Stimulated activated naive CD8-positive, alpha-beta T cell treated with anti-CD3 and anti-CD28 coated beads, Interleukin-15, Interleukin-2, amounts not matched to agents 100 ng/mL and 50 ng/mL, for 24 hours (primary cell): ENCODE data around the gene FIGNL2.

Experiments used
- H3K27ac Mint-ChIP-seq: one replicate; pipeline ENCODE4 v1.8.0; 2021; ENCODE audit warnings: mild to moderate bottlenecking, mixed read lengths
- H3K27me3 Mint-ChIP-seq: one replicate; pipeline ENCODE4 v1.8.0; 2021; ENCODE audit warnings: mixed read lengths
- H3K36me3 Mint-ChIP-seq: one replicate; pipeline ENCODE4 v1.8.0; 2021; ENCODE audit warnings: low read depth, mixed read lengths
- H3K4me1 Mint-ChIP-seq: one replicate; pipeline ENCODE4 v1.8.0; 2021; ENCODE audit warnings: low read depth, mixed read lengths
- H3K4me3 Mint-ChIP-seq: one replicate; pipeline ENCODE4 v1.8.0; 2021; ENCODE audit warnings: mild to moderate bottlenecking, mixed read lengths
- H3K9me3 Mint-ChIP-seq: one replicate; pipeline ENCODE4 v1.8.0; 2021; ENCODE audit warnings: mixed read lengths

Gene FIGNL2, protein sequence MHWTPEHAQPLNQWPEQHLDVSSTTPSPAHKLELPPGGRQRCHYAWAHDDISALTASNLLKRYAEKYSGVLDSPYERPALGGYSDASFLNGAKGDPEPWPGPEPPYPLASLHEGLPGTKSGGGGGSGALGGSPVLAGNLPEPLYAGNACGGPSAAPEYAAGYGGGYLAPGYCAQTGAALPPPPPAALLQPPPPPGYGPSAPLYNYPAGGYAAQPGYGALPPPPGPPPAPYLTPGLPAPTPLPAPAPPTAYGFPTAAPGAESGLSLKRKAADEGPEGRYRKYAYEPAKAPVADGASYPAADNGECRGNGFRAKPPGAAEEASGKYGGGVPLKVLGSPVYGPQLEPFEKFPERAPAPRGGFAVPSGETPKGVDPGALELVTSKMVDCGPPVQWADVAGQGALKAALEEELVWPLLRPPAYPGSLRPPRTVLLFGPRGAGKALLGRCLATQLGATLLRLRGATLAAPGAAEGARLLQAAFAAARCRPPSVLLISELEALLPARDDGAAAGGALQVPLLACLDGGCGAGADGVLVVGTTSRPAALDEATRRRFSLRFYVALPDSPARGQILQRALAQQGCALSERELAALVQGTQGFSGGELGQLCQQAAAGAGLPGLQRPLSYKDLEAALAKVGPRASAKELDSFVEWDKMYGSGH

DNA sequence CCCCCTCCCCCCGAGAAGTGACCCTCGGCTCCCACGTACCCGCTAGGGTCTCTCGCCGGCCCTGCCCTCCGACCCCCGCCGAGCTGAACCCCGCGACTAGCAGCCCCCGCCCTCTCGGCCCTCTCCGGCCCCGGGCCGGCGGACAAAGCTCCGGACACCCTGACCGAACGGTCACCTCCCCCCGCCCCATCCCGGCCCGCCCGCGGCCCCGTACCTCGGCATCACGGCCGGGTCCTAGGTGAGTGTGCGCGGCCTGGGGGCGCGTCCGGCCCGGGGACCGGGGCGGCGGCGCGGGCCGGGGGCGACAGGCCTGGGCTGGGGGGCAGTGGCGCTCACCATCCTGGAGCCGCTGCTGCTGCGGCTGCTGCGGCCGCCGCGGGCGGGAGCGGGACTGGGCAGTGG, at the start of gene FIGNL2:
Gene FIGNL2 (minus strand): TSS at position 393 of the 402 bp plus-strand sequence. CDS start 26,305 bp downstream, outside the sequence.
- Mint-ChIP-seq H3K4me1 (peaks cover 14% of the 10 kb centered on the region), H3K4me3 (peak within 1 kb of the TSS; percentile 30), H3K36me3 (no peaks in the 10 kb centered on the region), H3K27me3 (peaks cover 43% of the 10 kb centered on the region), H3K9me3 (no peaks in the 10 kb centered on the region), H3K27ac (no peak within 1 kb of the TSS)

DNA sequence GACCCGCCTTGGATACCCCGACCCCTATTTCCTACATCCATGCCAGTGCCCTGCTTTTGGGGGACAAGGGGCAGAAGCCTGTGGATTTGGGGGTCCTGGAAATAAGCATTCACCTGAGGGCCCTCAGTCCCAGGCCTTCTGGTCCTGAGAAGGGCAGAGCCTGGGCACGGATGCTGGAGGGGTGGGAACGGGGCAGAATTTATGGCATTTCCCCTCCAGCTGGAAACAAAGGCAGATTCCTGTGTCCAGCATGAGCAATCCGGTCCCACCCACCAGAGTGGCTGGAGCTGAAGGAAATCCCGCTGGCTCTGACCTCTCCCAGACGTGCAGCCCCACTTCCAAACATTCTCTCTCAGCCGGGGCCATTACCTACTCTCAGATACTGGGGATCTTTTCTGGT, 48.7 kb upstream of the FIGNL2 start:
- H3K27ac Mint-ChIP-seq = no peak overlapping the region
- no peaks in the 10 kb centered on the region for H3K27me3 Mint-ChIP-seq
- no peaks in the 10 kb centered on the region for H3K9me3 Mint-ChIP-seq
- no peak overlapping the region for H3K4me3 Mint-ChIP-seq
- no peaks in the 10 kb centered on the region for H3K4me1 Mint-ChIP-seq
- no peaks in the 10 kb centered on the region for H3K36me3 Mint-ChIP-seq

- no peaks in the 10 kb centered on the region for H3K36me3 Mint-ChIP-seq
- H3K4me3 Mint-ChIP-seq = no peak overlapping the region
- H3K9me3 Mint-ChIP-seq = no peaks in the 10 kb centered on the region
- no peaks in the 10 kb centered on the region for H3K4me1 Mint-ChIP-seq
- H3K27me3 Mint-ChIP-seq = no peaks in the 10 kb centered on the region
- H3K27ac Mint-ChIP-seq = no peak overlapping the region
Measured at GRCh38 chr12:51896236-51896635, 47.7 kb upstream of the FIGNL2 start.

DNA sequence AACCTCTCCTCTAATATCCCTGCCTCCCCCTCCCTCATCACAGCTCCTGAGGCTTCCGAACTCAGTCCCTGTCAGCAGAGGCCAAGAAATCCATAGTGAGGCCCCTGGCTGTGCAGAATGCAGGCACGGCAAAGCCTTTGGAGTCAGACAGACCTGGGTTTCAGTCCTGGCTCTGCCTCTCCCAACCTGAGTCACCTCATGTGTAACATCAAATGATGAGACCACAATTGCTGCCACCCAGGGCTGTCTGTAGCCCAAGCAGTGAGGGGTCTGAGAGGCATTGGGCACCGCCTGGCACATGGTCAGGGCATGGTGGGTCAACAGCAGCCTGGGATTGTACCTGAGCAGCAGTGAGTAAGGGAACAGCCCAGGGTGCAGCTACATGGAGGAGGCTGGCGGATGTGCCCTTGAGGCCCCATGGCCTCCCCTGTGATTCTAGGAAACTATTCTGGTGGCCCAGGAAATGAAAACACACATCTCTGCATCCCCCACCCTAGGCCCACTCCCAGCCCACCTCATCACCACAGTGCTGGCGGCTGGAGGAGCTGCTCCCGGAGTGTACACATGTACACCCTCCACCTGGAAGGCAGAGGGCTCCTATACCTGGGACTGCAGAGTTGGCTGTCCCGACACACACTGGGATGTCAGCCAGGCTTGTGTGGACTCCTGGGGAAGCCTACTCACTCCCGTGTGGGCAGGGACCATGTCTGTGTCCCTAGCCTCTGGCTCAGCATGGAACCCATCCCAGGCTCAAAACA, 47.0 kb upstream of the FIGNL2 start:
- no peaks in the 10 kb centered on the region for H3K9me3 Mint-ChIP-seq
- no peaks in the 10 kb centered on the region for H3K4me1 Mint-ChIP-seq
- H3K27ac Mint-ChIP-seq = no peak overlapping the region
- no peaks in the 10 kb centered on the region for H3K27me3 Mint-ChIP-seq
- no peak overlapping the region for H3K4me3 Mint-ChIP-seq
- H3K36me3 Mint-ChIP-seq = no peaks in the 10 kb centered on the region

GRCh38 chr12:51893786-51894185, 45.3 kb upstream of the FIGNL2 start:
- Mint-ChIP-seq H3K27me3 (no peaks in the 10 kb centered on the region), H3K36me3 (no peaks in the 10 kb centered on the region), H3K27ac (no peak overlapping the region), H3K4me3 (no peak overlapping the region), H3K9me3 (no peaks in the 10 kb centered on the region), H3K4me1 (no peaks in the 10 kb centered on the region)

GRCh38 chr12:51891843-51892242, 43.3 kb upstream of the FIGNL2 start:
- H3K36me3 Mint-ChIP-seq = no peaks in the 10 kb centered on the region

GRCh38 chr12:51890511-51891171, 42.1 kb upstream of the FIGNL2 start:
- Mint-ChIP-seq H3K4me1 (peaks cover 8% of the 10 kb centered on the region), H3K9me3 (no peaks in the 10 kb centered on the region), H3K27ac (no peak overlapping the region), H3K4me3 (no peak overlapping the region), H3K36me3 (no peaks in the 10 kb centered on the region), H3K27me3 (no peaks in the 10 kb centered on the region)

More at GRCh38 chr12:51891843-51892242, 43.3 kb upstream of the FIGNL2 start:
- no peaks in the 10 kb centered on the region for H3K9me3 Mint-ChIP-seq
- H3K4me1 Mint-ChIP-seq = no peaks in the 10 kb centered on the region
- H3K27ac Mint-ChIP-seq = no peak overlapping the region
- H3K27me3 Mint-ChIP-seq = no peaks in the 10 kb centered on the region
- H3K4me3 Mint-ChIP-seq = no peak overlapping the region

DNA sequence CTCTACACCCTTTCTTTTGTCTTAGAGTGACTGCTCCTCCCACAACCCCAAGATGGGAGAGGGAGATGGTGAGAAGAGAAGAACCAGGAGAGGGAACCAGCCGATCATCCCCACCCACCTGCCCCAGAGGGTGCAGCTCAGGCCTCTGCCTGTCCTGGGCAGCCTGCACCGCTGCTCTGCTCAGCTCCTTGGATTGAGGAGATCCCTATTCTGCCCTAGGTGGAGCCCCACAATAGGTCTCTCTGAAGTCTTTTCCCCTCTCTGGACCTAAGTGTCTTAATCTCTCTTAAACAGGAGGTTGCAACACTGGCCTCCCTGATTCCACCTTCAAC, 41.6 kb upstream of the FIGNL2 start:
- H3K4me3 Mint-ChIP-seq = no peak overlapping the region
- H3K36me3 Mint-ChIP-seq = no peaks in the 10 kb centered on the region
- H3K27me3 Mint-ChIP-seq = no peaks in the 10 kb centered on the region
- peaks cover 2% of the 10 kb centered on the region for H3K9me3 Mint-ChIP-seq
- H3K27ac Mint-ChIP-seq = no peak overlapping the region
- H3K4me1 Mint-ChIP-seq = peaks cover 11% of the 10 kb centered on the region

DNA sequence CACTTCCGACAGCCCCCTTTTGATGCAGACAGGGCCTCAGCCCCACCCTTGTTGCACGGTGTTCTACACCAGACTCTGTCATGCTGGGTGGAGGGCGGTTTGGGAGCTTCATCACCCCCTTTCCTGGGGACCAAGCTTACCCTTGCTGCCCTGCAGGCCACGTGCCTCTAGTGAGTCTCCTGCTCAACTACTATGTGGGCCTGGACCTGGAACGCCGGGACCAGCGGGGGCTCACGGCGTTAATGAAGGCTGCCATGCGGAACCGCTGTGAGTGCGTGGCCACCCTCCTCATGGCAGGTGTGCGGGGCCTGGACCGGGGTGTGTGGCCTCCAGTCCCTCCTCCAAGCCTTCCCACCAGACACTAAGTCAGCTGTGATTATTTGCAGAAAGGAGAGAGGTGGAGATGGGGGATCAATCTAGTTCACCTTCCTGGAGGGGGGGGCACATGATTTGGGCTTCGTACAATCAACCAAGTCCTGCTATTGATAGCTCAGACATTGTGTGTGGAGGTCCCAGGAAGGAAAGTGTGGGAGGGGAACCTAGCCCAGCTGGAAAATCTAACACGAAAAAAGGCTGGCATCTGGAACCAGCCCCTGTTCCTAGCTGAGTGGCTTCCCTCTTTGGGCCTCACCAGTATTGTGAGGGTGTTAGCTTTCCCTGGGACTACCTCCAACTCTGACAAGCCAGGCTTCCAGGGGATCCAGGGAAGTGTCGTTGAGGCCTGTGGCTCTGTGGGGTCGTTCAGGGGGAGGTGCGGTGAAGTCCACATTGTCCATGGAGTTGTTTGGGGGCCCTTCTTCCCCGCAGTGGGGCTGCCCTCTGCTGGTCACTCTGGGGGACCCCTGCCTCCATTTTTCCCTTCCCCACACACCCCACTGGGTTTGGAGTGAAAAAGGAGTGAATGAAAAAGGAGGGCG, 41.0 kb upstream of the FIGNL2 start:
- Mint-ChIP-seq H3K27me3 (no peaks in the 10 kb centered on the region), H3K4me1 (peaks cover 13% of the 10 kb centered on the region), H3K27ac (no peak overlapping the region), H3K36me3 (no peaks in the 10 kb centered on the region), H3K4me3 (no peak overlapping the region), H3K9me3 (peaks cover 5% of the 10 kb centered on the region)

GRCh38 chr12:51888316-51889215, 40.0 kb upstream of the FIGNL2 start:
- no peak overlapping the region for H3K27ac Mint-ChIP-seq
- H3K9me3 Mint-ChIP-seq = peaks cover 5% of the 10 kb centered on the region
- no peaks in the 10 kb centered on the region for H3K36me3 Mint-ChIP-seq
- H3K4me3 Mint-ChIP-seq = no peak overlapping the region
- no peaks in the 10 kb centered on the region for H3K27me3 Mint-ChIP-seq
- peaks cover 13% of the 10 kb centered on the region for H3K4me1 Mint-ChIP-seq

- H3K4me1 Mint-ChIP-seq = peaks cover 13% of the 10 kb centered on the region
- H3K36me3 Mint-ChIP-seq = no peaks in the 10 kb centered on the region
- H3K9me3 Mint-ChIP-seq = peaks cover 5% of the 10 kb centered on the region
- no peaks in the 10 kb centered on the region for H3K27me3 Mint-ChIP-seq
- no peak within 1 kb of the TSS for H3K4me3 Mint-ChIP-seq
- H3K27ac Mint-ChIP-seq = no peak within 1 kb of the TSS
Measured at GRCh38 chr12:51887476-51888315, 39.2 kb upstream of the FIGNL2 start, which contains the start of gene ANKRD33. TSS of gene ANKRD33 (plus strand) at chr12:51888103. CDS start at chr12:51888187, 84 bp downstream.

DNA sequence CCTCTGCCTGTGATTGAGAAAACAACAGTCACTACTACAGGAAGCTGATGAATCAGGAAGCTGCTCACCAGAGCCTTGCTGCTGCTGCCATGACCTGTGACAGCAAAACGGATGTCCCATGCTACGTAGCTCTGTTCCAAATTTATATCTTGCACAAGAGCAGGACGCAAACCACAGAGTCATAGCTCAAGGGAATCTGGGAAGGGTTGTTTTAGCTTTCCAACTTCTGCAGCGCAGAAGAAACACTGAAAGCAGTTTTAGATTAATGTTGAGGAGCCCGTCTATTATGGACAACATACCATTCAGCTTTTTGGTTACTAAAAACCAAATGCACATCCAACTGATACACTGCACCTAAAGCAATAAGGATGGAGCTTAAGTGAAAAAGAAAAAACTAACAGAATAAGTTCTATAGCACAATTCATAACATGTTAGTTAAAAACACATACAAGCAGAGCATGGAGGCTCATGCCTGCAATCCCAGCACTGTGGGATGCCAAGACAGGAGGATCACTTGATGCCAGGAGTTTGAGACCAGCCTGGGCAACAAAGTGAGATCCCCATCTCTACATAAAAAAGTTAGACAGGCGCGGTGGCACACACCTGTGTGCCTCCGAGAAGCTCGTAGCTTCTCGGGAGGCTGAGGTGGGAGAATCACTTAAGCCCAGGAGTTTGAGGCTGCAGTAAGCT, 37.6 kb upstream of the FIGNL2 start:
- Mint-ChIP-seq H3K27ac (peak overlapping the region; percentile 56), H3K9me3 (peaks cover 5% of the 10 kb centered on the region), H3K27me3 (no peaks in the 10 kb centered on the region), H3K4me1 (peaks cover 13% of the 10 kb centered on the region), H3K4me3 (peak overlapping the region; percentile 27), H3K36me3 (no peaks in the 10 kb centered on the region)
